GM10266 (cell line): ENCODE results near the gene MUC20.

Experiments
- DNase-seq: peaks from one replicate; pipeline ENCODE4 v3.0.0; 2012; ENCODE audit errors: extremely low spot score
- CTCF ChIP-seq: IDR thresholded peaks from 2 replicates; pipeline ENCODE4 v1.5.1; 2012; ENCODE audit warnings: mild to moderate bottlenecking, low read depth; ENCODE audit not compliant: control insufficient read depth, insufficient read depth; ENCODE audit errors: missing control alignments

Gene MUC20

GRCh38 chr3:195697582-195698324, 23.0 kb upstream of the MUC20 start:
- TF ChIP-seq CTCF, result no peak
- peak; percentile 43 for DNase-seq

- no peak for TF ChIP-seq CTCF
- no peak for DNase-seq
These were observed 22.5 kb upstream of the MUC20 start for GRCh38 chr3:195698325-195698646.

GRCh38 chr3:195698647-195699387, 22.0 kb upstream of the MUC20 start:
- no peak for TF ChIP-seq CTCF
- no peak for DNase-seq

- DNase-seq, result no peak
These were observed 21.4 kb upstream of the MUC20 start for GRCh38 chr3:195699388-195699771.

GRCh38 chr3:195699860-195700259, 20.9 kb upstream of the MUC20 start:
- DNase-seq, result no peak
- TF ChIP-seq CTCF, result no peak

More at GRCh38 chr3:195699388-195699771, 21.4 kb upstream of the MUC20 start:
- no peak for TF ChIP-seq CTCF

GRCh38 chr3:195700319-195700718, 20.5 kb upstream of the MUC20 start:
- no peak for DNase-seq
- TF ChIP-seq CTCF, result no peak
